Measurements from ENCODE around the gene EYS. TPM values are rescaled to one million over a fixed set of nuclear protein-coding genes. Genes with fewer than 3 reads are reported as not detected.

The EYS gene
- total RNA-seq, 6 experiments from 2014 or later: 0.18 TPM; not detected in 5

DNA sequence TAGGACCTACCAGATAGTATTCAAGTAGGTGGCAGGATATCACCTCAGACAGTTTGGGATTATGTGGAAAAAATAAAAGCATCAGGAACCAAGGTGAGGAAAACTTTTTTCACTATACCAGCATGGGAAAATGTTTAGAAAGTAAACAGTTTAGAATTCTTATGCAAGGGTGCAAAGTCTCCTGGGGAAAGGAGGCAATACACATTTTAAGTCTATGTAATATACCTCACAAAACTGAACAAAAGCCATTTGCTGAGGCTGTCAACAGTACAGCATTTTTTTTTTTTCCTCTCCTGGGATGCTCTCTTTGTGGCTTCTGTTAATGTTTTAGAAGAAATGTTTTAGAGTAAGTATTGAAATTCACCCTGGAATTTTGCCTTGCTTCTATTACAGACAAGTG, 1997.9 kb downstream of the EYS start:
- DNase-seq: no peak
- Mint-ChIP-seq H3K27ac (no peak overlapping the region), H3K4me3 (no peak overlapping the region), H3K9me3 (no peaks in the 10 kb centered on the region), H3K27me3 (ENCODE audit: insufficient read depth) (no peaks in the 10 kb centered on the region), H3K36me3 (ENCODE audit: low read depth) (peaks cover 38% of the 10 kb centered on the region), H3K4me1 (ENCODE audit: low read depth) (peaks cover 17% of the 10 kb centered on the region)
- TF ChIP-seq, protein P1, sequence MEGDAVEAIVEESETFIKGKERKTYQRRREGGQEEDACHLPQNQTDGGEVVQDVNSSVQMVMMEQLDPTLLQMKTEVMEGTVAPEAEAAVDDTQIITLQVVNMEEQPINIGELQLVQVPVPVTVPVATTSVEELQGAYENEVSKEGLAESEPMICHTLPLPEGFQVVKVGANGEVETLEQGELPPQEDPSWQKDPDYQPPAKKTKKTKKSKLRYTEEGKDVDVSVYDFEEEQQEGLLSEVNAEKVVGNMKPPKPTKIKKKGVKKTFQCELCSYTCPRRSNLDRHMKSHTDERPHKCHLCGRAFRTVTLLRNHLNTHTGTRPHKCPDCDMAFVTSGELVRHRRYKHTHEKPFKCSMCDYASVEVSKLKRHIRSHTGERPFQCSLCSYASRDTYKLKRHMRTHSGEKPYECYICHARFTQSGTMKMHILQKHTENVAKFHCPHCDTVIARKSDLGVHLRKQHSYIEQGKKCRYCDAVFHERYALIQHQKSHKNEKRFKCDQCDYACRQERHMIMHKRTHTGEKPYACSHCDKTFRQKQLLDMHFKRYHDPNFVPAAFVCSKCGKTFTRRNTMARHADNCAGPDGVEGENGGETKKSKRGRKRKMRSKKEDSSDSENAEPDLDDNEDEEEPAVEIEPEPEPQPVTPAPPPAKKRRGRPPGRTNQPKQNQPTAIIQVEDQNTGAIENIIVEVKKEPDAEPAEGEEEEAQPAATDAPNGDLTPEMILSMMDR (IDR thresholded peaks at IDR 0.05): no peak

DNA sequence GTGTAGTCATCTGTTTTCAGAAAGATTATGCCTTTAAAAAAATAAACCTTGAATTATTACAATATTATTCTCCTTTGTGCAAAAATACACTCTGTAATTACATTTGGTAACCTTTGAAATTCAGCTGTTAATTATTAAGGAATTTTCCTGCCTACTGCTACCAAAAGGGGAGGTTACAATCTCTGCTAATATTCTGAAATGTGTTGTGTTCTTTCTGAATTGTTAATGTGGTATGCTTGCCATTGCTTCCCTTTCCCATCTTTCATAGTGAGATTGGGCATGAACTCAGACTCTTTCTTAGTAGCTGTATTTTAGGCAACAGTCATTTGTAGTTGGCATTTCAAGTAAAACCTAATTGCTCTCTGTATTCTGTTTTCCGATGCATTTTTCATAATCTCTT, 1998.4 kb downstream of the EYS start:
- Mint-ChIP-seq H3K27me3 (ENCODE audit: insufficient read depth) (no peaks in the 10 kb centered on the region), H3K9me3 (no peaks in the 10 kb centered on the region), H3K4me1 (ENCODE audit: low read depth) (peaks cover 16% of the 10 kb centered on the region), H3K36me3 (ENCODE audit: low read depth) (peaks cover 39% of the 10 kb centered on the region), H3K4me3 (no peak overlapping the region), H3K27ac (no peak overlapping the region)
- TF ChIP-seq, protein P1 (IDR thresholded peaks at IDR 0.05): no peak
- DNase-seq: no peak

DNA sequence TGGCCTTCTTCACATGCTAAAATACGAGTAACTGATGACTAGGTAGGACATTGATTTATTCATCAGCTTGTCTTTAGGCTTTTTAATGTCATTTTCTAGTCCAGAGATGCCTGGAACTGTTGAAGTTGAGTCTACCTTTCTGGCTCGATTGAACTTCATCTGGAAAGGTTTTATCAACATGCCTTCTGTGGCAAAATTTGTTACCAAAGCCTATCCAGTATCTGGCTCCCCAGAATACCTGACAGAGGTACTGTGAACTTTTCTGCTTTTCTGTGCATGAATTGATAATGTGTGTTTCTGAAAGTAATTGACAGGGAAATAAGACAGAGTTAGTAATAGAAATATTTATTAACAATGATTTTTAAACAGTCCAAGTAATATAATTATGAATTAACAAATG, 2000.4 kb downstream of the EYS start:
- Mint-ChIP-seq H3K9me3 (no peaks in the 10 kb centered on the region), H3K36me3 (ENCODE audit: low read depth) (peaks cover 21% of the 10 kb centered on the region), H3K4me1 (ENCODE audit: low read depth) (peaks cover 10% of the 10 kb centered on the region; the same call in 1 of the 2 replicates), H3K27me3 (ENCODE audit: insufficient read depth) (no peaks in the 10 kb centered on the region), H3K27ac (no peak overlapping the region), H3K4me3 (no peak overlapping the region)
- no peak for DNase-seq
- TF ChIP-seq, protein P1 (IDR thresholded peaks at IDR 0.05): no peak

DNA sequence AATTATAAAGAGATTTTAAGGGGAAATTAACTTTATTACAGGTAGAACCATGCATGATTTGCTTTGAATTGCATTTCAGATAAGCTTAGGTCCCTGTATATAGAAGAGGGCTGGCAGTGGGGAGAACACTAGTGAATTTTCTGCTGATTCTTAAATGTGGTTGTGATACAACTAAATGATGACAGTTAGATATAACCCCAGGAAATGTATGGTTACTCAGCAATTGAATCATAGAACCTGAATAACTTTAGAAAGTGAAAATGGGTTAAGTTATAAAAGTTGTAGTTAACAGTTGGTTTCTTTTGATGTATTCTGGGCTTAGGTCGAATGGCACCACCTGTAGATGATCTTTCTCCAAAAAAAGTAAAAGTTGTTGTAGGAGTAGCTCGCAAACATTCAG, 2001.3 kb downstream of the EYS start:
- TF ChIP-seq, protein P1 (IDR thresholded peaks at IDR 0.05): no peak
- peaks cover 11% of the 10 kb centered on the region for H3K36me3 Mint-ChIP-seq (ENCODE audit: low read depth)
- no peak overlapping the region for H3K27ac Mint-ChIP-seq
- peaks cover 10% of the 10 kb centered on the region; the same call in 1 of the 2 replicates for H3K4me1 Mint-ChIP-seq (ENCODE audit: low read depth)
- no peaks in the 10 kb centered on the region for H3K27me3 Mint-ChIP-seq (ENCODE audit: insufficient read depth)
- no peak overlapping the region for H3K4me3 Mint-ChIP-seq
- no peak for DNase-seq
- no peaks in the 10 kb centered on the region for H3K9me3 Mint-ChIP-seq

DNA sequence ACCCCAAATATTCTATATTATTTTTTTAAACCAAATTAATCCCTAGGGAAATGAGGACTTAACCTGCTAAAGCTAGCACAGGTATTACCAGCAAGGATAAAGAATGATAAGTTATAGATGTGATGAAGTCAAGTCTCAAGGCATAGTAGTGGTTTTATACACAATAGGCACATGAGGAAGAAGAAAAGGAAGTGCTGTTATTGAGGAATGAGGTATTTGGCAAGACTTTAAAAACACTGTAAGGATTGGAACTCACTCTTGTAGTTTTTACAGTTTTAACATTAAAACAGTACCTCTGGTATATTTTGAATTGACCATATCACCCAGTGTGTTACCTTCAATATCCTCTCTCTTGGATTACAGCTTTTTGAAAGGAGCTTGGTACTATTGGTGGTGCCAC, 2016.8 kb downstream of the EYS start:
- 0 out of 2 replicates have a peak, but pooled peaks cover 5% of the 10 kb centered on the region for H3K36me3 Mint-ChIP-seq (ENCODE audit: low read depth)
- no peaks in the 10 kb centered on the region for H3K27me3 Mint-ChIP-seq (ENCODE audit: insufficient read depth)
- no peaks in the 10 kb centered on the region for H3K9me3 Mint-ChIP-seq
- no peak for DNase-seq
- H3K4me3 Mint-ChIP-seq: no peak overlapping the region
- TF ChIP-seq, protein P1 (IDR thresholded peaks at IDR 0.05): no peak
- H3K27ac Mint-ChIP-seq: no peak overlapping the region
- 0 out of 2 replicates have a peak, but pooled peaks cover 4% of the 10 kb centered on the region for H3K4me1 Mint-ChIP-seq (ENCODE audit: low read depth)

DNA sequence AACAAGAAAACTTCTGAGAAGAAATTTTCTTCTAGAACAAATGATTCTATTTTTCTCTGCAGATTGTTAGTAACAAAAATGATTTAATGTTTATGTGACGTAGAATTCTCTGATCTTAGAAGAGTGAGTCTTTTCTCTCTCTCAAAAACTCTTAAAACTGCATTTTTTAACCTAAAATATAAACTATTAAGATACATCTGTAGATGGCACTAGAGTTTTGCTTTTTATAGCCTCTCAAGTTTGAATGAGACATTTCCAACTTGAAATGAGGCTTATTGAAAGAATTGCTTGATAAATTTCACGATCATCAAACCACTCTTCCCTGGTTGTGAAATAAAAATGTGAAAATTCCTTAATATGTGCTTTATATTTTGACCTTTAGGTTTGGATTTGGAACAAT, 2017.6 kb downstream of the EYS start:
- no peak overlapping the region for H3K27ac Mint-ChIP-seq
- TF ChIP-seq, protein P1 (IDR thresholded peaks at IDR 0.05): peak; percentile 40
- H3K36me3 Mint-ChIP-seq (ENCODE audit: low read depth): peaks cover 10% of the 10 kb centered on the region
- no peak for DNase-seq
- no peaks in the 10 kb centered on the region for H3K9me3 Mint-ChIP-seq
- H3K4me3 Mint-ChIP-seq: no peak overlapping the region
- 0 out of 2 replicates have a peak, but pooled peaks cover 4% of the 10 kb centered on the region for H3K4me1 Mint-ChIP-seq (ENCODE audit: low read depth)
- H3K27me3 Mint-ChIP-seq (ENCODE audit: insufficient read depth): no peaks in the 10 kb centered on the region

Measured in HFFc6 (cell line).